Adipocyte (in vitro differentiated cells): ENCODE measurements around the gene ZNF765.
"Not testable (repeated sequence)": the region's sequence is repeated elsewhere in the genome, so short reads cannot be mapped to it uniquely, and the experiment has no call there.

Experiments
- DNase-seq: peaks from one replicate; pipeline ENCODE4 v3.0.0-alpha.2; 2015; ENCODE audit warnings: low read depth
- H3K27me3 ChIP-seq: replicated peaks from 2 replicates; pipeline ENCODE4 v1.7.0; 2013; ENCODE audit warnings: mild to moderate bottlenecking, low read length, moderate library complexity; ENCODE audit not compliant: control insufficient read depth, insufficient read depth
- H3K36me3 ChIP-seq: 2 replicates; pipeline ENCODE4 v1.7.0; 2013; ENCODE audit warnings: low read length, mild to moderate bottlenecking, moderate library complexity; ENCODE audit not compliant: control insufficient read depth, insufficient read depth, severe bottlenecking
- H3K4me1 ChIP-seq: 2 replicates; pipeline ENCODE4 v1.7.0; 2013; ENCODE audit warnings: mild to moderate bottlenecking, low read length, moderate library complexity; ENCODE audit not compliant: control insufficient read depth, insufficient read depth
- H3K4me3 ChIP-seq: 2 replicates; pipeline ENCODE4 v1.7.0; 2013; ENCODE audit warnings: mild to moderate bottlenecking, low read length, moderate library complexity
- H3K9ac ChIP-seq: 2 replicates; pipeline ENCODE4 v1.7.0; 2013; ENCODE audit warnings: mild to moderate bottlenecking, low read length, moderate library complexity
- H3K9me3 ChIP-seq: 2 replicates; pipeline ENCODE4 v1.7.0; 2013; ENCODE audit warnings: mild to moderate bottlenecking, low read length, moderate library complexity; ENCODE audit not compliant: control insufficient read depth

The ZNF765 gene

DNA sequence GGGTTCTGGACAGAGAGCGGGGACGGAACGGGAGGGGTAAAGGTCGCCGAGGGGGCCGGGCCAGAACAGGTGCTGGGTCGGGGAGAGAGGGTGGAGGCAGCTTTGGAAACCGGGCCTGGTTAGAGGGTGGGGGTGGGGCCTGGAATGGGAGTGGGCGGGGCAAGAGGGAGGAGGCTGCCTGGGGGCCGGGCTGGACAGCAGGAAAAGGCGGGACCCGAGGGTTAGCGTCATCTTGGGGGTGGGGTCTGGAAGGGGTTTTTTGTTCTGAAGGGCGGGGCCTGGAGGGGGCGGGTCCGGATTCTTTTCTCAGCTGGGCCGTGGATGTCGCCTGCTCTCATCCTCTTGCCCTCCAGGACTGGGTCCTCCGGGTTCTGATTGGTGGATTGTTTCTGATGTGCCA lies 68.3 kb downstream of the ZNF765 start:
- Histone ChIP-seq H3K9ac (no peak overlapping the region), H3K9me3 (peaks cover 12% of the 10 kb centered on the region), H3K27me3 (no peaks in the 10 kb centered on the region), H3K36me3 (no peaks in the 10 kb centered on the region), H3K4me1 (peaks cover 1% of the 10 kb centered on the region), H3K4me3 (no peak overlapping the region)
- peak; percentile 73 for DNase-seq

DNA sequence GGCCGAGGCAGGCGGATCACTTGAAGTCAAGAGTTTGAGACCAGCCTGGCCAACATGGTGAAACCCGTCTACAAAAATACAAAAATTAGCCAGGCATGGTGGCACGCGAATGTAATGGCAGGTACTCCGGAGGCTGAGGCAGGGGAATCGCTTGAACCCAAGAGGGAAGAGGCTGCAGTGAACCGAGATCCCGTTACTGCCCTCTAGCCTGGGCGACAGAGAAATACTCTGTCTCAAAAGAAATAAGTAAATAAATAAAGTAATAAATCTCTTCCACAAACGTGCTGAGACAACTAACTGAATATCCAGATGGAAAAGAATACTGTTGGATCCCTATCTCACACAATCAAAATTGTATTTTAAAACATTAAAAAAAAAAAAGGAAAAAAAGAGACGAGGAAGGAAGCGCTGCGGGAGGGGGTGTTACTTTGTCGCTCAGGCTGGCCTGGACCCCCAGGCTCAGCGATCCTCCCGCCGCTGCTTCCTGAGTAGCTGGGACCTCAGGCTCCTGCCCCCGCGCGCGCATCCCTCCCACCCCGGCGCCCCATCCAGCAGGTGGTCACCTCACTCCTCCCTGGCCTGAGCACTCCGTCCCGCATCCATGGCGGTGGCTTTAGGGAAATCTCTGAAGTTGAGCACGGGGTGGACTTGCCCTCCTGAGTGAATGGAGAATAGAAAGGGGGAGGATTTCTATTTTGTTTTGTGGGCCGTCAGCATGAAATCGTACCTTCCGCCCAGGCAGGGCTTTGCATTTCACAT lies 72.0 kb downstream of the ZNF765 start:
- Histone ChIP-seq H3K9me3 (no peaks in the 10 kb centered on the region), H3K4me3 (peak overlapping the region; percentile 96), H3K4me1 (peaks cover 5% of the 10 kb centered on the region), H3K36me3 (no peaks in the 10 kb centered on the region), H3K27me3 (no peaks in the 10 kb centered on the region), H3K9ac (no peak overlapping the region)
- no peak for DNase-seq

DNA sequence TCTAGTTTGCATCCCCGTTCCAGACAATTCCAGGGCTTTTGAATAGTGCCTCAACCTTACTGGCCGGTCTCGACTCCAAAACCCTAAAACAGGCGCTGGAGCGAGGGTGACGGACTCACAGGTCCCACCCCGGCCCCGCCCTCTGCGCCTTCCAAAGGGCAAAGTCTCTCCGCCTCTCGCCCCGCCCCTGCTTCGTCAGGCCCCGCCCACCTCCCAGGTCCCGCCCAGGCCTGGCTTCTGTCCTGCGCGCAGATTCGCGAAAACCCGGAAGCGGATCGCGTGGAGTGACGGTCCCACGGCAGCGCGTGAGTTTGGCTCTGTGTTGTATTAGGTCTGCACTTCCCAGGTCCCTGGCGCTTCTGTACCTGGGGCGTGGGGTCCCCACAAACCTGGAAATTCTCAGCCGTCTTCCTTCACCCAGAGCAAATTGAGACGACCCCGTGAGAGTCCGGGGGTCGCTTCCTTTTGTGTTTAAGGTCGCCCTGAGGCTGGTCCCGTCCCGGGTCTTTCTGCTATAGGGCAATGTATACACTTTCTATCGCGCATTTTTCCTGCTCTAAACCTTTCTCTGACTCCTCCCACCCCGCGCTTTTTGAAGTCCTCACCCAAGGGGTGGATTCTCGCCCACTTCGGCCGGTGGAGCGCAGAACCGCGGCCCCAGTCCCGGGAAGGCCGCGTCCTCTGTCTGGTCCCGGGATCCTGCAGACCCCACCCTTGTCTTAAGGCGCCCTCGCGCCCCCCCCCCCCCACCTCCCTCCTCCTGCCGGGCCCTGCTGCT lies 72.7 kb downstream of the ZNF765 start, which contains the start of gene ZNF813:
Gene ZNF813 (plus strand): TSS at position 249 of the 778 bp plus-strand sequence. CDS start 16,090 bp downstream, outside the sequence.
- peak; percentile 97 for DNase-seq
- H3K36me3 ChIP-seq, result no peaks in the 10 kb centered on the region
- no peaks in the 10 kb centered on the region for H3K9me3 ChIP-seq
- no peaks in the 10 kb centered on the region for H3K27me3 ChIP-seq
- peak within 1 kb of the TSS; percentile 93 for H3K9ac ChIP-seq
- peak within 1 kb of the TSS; percentile 96 for H3K4me3 ChIP-seq
- H3K4me1 ChIP-seq, result peaks cover 5% of the 10 kb centered on the region

DNA sequence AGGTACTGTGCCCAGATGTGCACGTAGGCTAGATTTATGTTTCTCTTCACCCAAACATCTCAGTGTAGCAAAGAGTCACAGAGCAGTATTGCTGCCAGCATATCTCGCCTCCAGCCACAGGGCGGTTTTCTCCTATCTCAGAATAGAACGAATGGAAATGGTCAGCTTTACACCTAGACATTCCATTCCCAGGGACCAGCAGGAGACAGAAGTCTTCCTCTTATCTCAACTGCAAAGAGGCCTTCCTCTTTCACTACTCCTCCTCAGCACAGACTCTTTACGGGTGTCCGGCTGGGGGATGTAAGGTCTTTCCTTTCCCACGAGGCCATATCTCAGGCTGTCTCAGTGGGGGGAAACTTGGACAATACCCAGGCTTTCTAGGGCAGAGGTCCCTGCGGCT lies 73.7 kb downstream of the ZNF765 start:
- not testable (repeated sequence) for H3K36me3 ChIP-seq, H3K9me3 ChIP-seq, H3K27me3 ChIP-seq, DNase-seq, H3K4me1 ChIP-seq
- Histone ChIP-seq H3K4me3 (peak overlapping the region; percentile 96), H3K9ac (peak overlapping the region; percentile 25)

DNA sequence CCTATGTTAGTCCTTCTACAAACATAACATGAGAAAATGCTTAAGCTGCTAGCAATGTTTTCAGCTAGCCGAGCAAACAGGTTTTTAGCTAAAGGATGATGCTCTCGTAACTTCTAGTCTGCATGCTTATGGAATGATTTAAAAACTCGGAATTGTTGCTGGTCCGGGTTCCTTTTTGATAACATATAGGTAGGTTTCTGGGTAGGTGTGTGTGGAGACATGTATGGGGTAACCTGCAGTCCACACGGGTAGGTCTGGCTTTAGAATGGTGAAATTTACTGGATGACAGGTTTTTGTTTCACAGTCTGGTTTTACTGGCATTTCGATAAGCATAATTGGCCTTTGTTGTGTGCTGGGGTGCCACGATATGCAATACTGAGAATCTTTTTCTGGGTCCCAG lies 77.0 kb downstream of the ZNF765 start:
- peaks cover 5% of the 10 kb centered on the region for H3K4me1 ChIP-seq
- no peak overlapping the region for H3K4me3 ChIP-seq
- no peaks in the 10 kb centered on the region for H3K36me3 ChIP-seq
- no peak overlapping the region for H3K9ac ChIP-seq
- no peaks in the 10 kb centered on the region for H3K9me3 ChIP-seq
- no peak for DNase-seq
- no peaks in the 10 kb centered on the region for H3K27me3 ChIP-seq

DNA sequence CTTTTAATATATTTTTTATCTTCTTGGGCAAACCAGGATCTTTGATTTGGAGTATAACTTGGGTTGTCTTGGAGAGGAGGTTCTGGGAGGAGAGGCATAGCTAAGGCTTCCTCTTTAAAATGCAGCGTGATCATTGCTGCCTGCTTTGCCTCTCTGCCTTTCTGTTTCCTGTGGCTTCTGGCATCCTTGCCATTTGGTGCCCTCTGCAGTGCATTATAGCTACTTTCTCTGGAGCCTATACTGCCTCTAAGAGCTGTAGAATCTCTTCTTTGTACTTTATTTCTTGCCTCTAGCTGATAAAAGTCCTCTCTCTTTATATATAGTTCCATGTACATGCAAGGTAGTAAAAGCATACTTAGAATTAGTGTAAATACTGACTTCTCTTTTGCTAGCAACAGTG lies 79.9 kb downstream of the ZNF765 start:
- not testable (repeated sequence) for H3K9ac ChIP-seq, H3K4me3 ChIP-seq, H3K27me3 ChIP-seq, H3K4me1 ChIP-seq, H3K9me3 ChIP-seq
- peaks cover 15% of the 10 kb centered on the region for H3K36me3 ChIP-seq
- peak; percentile 16 for DNase-seq

DNA sequence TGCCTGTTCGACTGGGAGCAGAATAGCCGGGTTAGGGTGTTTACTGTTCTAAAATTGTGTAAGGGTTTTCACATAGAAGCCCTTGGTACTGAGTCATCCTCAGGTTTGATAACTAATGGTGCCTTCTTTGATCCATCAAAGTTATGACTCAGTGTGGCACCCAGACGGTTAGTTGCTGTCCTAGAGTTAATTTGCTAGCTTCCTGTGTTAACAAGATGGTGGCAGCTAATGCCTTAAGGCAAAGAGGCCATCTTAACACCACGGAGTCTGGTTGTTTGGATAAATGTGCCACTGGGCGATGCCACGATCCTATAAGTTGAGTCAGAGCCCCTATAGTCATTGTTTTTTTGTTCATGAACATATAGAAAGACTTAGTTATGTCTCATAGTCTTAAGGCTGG lies 80.5 kb downstream of the ZNF765 start:
- DNase-seq, H3K9me3 ChIP-seq, H3K4me3 ChIP-seq, H3K9ac ChIP-seq, H3K27me3 ChIP-seq, H3K4me1 ChIP-seq: not testable (repeated sequence)
- peaks cover 21% of the 10 kb centered on the region for H3K36me3 ChIP-seq
